Lower leg skin (tissue), 4 donors: Measurements from ENCODE around the gene ALX4. TPM values are rescaled to one million over a fixed set of nuclear protein-coding genes. Genes with fewer than 3 reads are reported as not detected.

Source experiments
- DNase-seq, 2 donors: peaks; one replicate each; pipeline ENCODE4 v3.0.0-alpha.2; 2019; ENCODE audit warnings: low spot score in 2 of 2
- H3K4me3 ChIP-seq: fragments of 200-600 bp; sonication (generic); 2 replicates; pipeline ENCODE4 v1.5.1; 2017; ENCODE audit warnings: mild to moderate bottlenecking, low read depth; ENCODE audit not compliant: poor library complexity, severe bottlenecking
- POLR2A ChIP-seq, 2 donors: fragments of 450-650 bp; IDR thresholded peaks; one replicate each; pipeline ENCODE4 v1.6.1; 2016 to 2017; ENCODE audit warnings: antibody characterized with exemption in 2 of 2, mild to moderate bottlenecking in 1 of 2, moderate library complexity in 1 of 2
- WGBS, 2 donors: methylation state at CpG; one replicate each; pipeline ENCODE4 v1.1.5; 2018; 5-methylcytosine and 5-hydroxymethylcytosine counted together
- intact Hi-C: fragments of 100-400 bp; cut with DNase I; formaldehyde crosslinking; loops from one replicate; pipeline ENCODE4 v1.15.0; 2023; ENCODE audit warnings: low total_unique reads
- total RNA-seq, 4 donors: library from RNA; depleted of rRNA; stranded (reverse); fragments of >200 nt; gene quantifications; one replicate each; pipeline ENCODE4 v1.1.0, GENCODE V29; 2016
- TF ChIP-seq, protein P1 (sequence below), 3 donors: fragments of 450-650 bp; IDR thresholded peaks; one replicate each; pipeline ENCODE4 v1.5.1; 2016; ENCODE audit warnings: antibody characterized with exemption in 3 of 3, mild to moderate bottlenecking in 3 of 3, moderate library complexity in 2 of 3

The ALX4 gene
- total RNA-seq, 4 donors from 2014 or later: 0.04 to 1.7 (median 0.96) TPM; not detected in 1

DNA sequence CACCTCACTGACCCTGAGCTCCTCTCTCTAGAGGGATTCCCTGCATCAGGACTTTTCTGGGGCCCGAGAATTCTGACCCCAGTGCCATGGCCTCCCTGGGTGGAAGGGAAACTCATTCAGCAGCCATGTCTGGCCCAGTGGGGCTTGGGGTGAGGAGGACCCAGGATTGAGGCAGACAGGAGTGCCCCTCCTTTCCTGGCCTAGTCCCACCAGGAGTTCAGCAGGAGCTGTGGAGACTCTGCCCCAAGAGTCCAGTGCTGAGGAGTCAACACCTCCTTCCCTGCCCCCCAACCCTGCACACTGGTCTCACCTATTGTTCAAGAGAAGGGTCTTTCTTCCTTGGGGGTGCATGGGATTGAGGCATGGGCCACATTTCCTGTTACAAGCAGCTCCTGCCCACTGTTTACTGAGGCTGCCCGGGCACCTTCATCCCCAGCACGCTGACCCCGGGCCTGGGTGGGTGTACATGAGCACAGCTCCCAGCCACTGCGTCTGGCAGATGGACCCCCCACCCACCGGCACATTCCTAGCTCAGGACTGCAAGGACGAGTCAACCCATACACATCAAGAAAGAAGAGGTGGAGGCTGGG is 33.9 kb downstream of the ALX4 start:
- WGBS, 2 donors: 91 to 94% methylated on average over 7 of the region's 7 CpGs
- peak in 1 of 2 donors; percentile 73 for DNase-seq
- TF ChIP-seq, protein P1, sequence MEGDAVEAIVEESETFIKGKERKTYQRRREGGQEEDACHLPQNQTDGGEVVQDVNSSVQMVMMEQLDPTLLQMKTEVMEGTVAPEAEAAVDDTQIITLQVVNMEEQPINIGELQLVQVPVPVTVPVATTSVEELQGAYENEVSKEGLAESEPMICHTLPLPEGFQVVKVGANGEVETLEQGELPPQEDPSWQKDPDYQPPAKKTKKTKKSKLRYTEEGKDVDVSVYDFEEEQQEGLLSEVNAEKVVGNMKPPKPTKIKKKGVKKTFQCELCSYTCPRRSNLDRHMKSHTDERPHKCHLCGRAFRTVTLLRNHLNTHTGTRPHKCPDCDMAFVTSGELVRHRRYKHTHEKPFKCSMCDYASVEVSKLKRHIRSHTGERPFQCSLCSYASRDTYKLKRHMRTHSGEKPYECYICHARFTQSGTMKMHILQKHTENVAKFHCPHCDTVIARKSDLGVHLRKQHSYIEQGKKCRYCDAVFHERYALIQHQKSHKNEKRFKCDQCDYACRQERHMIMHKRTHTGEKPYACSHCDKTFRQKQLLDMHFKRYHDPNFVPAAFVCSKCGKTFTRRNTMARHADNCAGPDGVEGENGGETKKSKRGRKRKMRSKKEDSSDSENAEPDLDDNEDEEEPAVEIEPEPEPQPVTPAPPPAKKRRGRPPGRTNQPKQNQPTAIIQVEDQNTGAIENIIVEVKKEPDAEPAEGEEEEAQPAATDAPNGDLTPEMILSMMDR (IDR thresholded peaks at IDR 0.05): no peak
- no peak for TF ChIP-seq POLR2A (IDR thresholded peaks at IDR 0.05)
- intact Hi-C loops: no loop called here
- no peak overlapping the region for H3K4me3 ChIP-seq

DNA sequence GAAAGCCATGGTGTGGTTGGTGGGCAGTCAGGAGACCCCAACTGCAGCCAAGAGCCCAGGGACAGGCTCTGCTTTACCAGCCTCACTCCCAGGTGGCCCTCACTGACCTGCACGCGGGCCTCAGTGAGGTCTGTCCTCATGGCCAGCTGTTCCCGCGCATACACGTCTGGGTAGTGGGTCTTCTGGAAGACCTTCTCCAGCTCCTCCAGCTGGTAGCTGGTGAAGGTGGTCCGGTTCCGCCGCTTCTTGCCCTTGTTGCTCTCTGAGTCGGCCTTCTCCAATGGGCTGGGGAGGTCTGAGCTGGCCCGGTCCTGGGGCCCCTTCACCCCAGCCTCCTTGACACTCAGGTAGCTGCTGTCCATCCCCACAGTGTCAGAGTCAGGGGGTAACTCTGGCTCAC is 34.7 kb downstream of the ALX4 start:
- no peak overlapping the region for H3K4me3 ChIP-seq
- 98 to 100% methylated on average over 10 of the region's 10 CpGs for WGBS, 2 donors
- no peak for TF ChIP-seq POLR2A (IDR thresholded peaks at IDR 0.05)
- TF ChIP-seq, protein P1 (IDR thresholded peaks at IDR 0.05): no peak
- intact Hi-C loops: no loop called here
- peak in 1 of 2 donors; percentile 61 for DNase-seq

DNA sequence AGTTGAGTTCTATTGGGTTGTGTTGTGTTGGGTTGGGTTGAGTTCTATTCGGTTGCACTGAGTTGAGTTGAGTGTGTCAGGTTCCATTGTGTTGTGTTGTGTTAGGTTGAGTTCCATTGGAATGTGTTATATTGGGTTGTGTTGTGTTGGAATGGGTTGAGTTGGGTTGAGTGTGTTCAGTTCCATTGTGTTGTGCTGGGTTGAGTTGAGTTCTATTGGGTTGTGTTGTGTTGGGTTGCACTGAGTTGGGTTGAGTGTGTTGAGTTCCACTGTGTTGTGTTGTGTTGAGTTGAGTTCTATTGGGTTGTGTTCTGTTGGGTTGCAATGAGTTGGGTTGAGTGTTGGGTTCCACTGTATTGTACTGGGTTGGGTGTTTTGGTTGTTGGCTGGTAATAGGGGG is 35.5 kb downstream of the ALX4 start:
- WGBS, 2 donors: 84 to 96% methylated on average over 1 of the region's 1 CpG
- intact Hi-C loops: no loop called here
- no peak for DNase-seq
- no peak for TF ChIP-seq POLR2A (IDR thresholded peaks at IDR 0.05)
- TF ChIP-seq, protein P1 (IDR thresholded peaks at IDR 0.05): no peak
- no peak overlapping the region for H3K4me3 ChIP-seq

DNA sequence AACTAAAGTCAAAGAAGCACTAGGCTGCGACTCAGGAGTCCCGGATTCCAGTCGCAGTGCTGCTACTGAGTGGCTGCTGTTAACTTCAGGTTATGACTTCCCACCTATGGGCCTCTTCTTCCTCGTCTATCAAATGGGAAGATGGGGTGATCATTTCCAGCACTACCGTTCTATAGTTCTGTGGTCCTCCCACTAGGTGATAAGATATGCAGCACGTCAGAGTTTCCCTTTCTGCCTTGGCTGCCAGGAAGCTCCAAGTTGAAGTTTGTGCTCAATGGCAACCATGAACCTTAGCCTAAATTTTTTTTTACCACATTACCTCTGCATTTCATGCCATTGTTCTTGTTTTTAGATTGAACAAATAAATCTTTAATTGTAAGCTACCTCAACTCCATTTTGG is 38.7 kb downstream of the ALX4 start:
- TF ChIP-seq, protein P1 (IDR thresholded peaks at IDR 0.05): no peak
- TF ChIP-seq POLR2A (IDR thresholded peaks at IDR 0.05): no peak
- no peak overlapping the region for H3K4me3 ChIP-seq
- intact Hi-C loops: no loop called here
- 83 to 92% methylated on average over 6 of the region's 6 CpGs for WGBS, 2 donors
- DNase-seq: peak in 1 of 2 donors; percentile 34

DNA sequence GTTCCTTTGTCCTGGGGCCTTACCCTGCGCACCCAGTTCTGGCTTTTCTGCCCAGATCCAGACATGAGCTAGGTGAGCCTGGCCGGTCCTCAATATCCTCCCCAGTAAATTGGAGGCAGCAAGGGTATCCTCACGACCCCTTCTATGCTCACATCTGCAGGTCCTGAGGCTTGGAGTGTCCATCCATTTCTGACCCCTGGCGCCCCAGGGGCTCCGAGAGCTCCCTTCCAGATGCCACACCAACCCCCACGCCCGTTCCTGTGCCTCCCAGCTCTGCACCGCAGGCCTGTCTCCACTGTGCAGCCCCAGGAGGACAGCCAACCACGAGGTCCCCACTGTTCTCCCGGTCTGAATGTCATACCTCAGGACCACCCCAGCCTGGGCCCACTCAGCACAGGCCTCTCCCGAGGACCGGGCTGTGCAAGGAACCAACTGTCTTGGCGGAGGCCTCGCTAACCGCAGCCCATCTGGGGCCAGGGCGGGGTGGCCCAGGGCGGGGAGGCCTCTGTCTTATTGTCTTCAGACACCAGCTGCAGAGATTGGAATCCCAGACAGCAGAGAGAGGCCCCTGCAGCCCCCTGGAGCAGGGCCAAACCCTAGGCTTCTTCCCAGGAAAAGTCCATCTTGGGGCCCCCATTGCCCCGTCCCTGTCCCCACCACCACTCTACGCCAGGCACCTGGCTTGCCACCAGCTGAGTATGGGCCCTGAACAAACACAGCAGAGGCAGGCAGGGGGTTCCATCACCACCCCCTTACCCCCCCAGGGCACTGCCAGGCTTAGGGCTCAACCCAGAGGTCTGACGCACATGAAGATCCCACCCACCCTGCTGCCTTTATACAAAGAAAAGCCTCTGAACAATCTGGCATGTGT is 39.3 kb downstream of the ALX4 start:
- intact Hi-C loops: no loop called here

More for the DNA sequence above, 39.3 kb downstream of the ALX4 start:
- WGBS, 2 donors: 85 to 87% methylated on average over 18 to 19 of the region's 20 CpGs
- TF ChIP-seq POLR2A (IDR thresholded peaks at IDR 0.05): no peak
- TF ChIP-seq, protein P1 (IDR thresholded peaks at IDR 0.05): no peak
- peak in 1 of 2 donors; percentile 82 for DNase-seq
- H3K4me3 ChIP-seq: no peak overlapping the region
